IPS-18a (cell line): Measurements from ENCODE around the gene TMEFF1.

Experiments used
- H3K27ac ChIP-seq: one replicate; pipeline ENCODE4 v1.5.1; 2013; ENCODE audit warnings: low read length
- H3K27me3 ChIP-seq: one replicate; pipeline ENCODE4 v1.6.1; 2013; ENCODE audit warnings: mild to moderate bottlenecking, low read length; ENCODE audit not compliant: control insufficient read depth, insufficient read depth
- H3K36me3 ChIP-seq: one replicate; pipeline ENCODE4 v1.6.1; 2013; ENCODE audit warnings: low read depth, low read length; ENCODE audit not compliant: control insufficient read depth
- H3K4me1 ChIP-seq: one replicate; pipeline ENCODE4 v1.6.1; 2013; ENCODE audit warnings: low read depth, low read length; ENCODE audit not compliant: control insufficient read depth
- H3K4me3 ChIP-seq: one replicate; pipeline ENCODE4 v1.5.1; 2013; ENCODE audit warnings: low read length
- H3K9ac ChIP-seq: one replicate; pipeline ENCODE4 v1.6.1; 2013; ENCODE audit warnings: mild to moderate bottlenecking, low read length, moderate library complexity
- H3K9me3 ChIP-seq: one replicate; pipeline ENCODE4 v1.6.1; 2013; ENCODE audit warnings: low read depth, low read length; ENCODE audit not compliant: control insufficient read depth

The TMEFF1 gene

GRCh38 chr9:100474082-100474923, 1.4 kb downstream of the TMEFF1 start:
- H3K27me3 ChIP-seq = no peaks in the 10 kb centered on the region
- peak overlapping the region; percentile 90 for H3K9ac ChIP-seq
- no peak overlapping the region for H3K27ac ChIP-seq
- H3K4me3 ChIP-seq = peak overlapping the region; percentile 97
- no peaks in the 10 kb centered on the region for H3K9me3 ChIP-seq
- H3K4me1 ChIP-seq = peaks cover 18% of the 10 kb centered on the region
- H3K36me3 ChIP-seq = no peaks in the 10 kb centered on the region

GRCh38 chr9:100474924-100475276, 2.0 kb downstream of the TMEFF1 start:
- H3K4me3 ChIP-seq = peak overlapping the region; percentile 97
- H3K27ac ChIP-seq = no peak overlapping the region
- H3K36me3 ChIP-seq = no peaks in the 10 kb centered on the region
- peaks cover 18% of the 10 kb centered on the region for H3K4me1 ChIP-seq
- peak overlapping the region; percentile 90 for H3K9ac ChIP-seq
- H3K27me3 ChIP-seq = no peaks in the 10 kb centered on the region
- no peaks in the 10 kb centered on the region for H3K9me3 ChIP-seq

- Histone ChIP-seq H3K4me1 (peaks cover 16% of the 10 kb centered on the region), H3K36me3 (no peaks in the 10 kb centered on the region), H3K27me3 (no peaks in the 10 kb centered on the region), H3K9me3 (no peaks in the 10 kb centered on the region), H3K9ac (no peak overlapping the region), H3K27ac (no peak overlapping the region), H3K4me3 (no peak overlapping the region)
Observed at GRCh38 chr9:100477241-100477640, 4.3 kb downstream of the TMEFF1 start.

- Histone ChIP-seq H3K4me1 (peaks cover 12% of the 10 kb centered on the region), H3K4me3 (no peak overlapping the region), H3K27ac (no peak overlapping the region), H3K9me3 (no peaks in the 10 kb centered on the region), H3K27me3 (no peaks in the 10 kb centered on the region), H3K36me3 (no peaks in the 10 kb centered on the region), H3K9ac (no peak overlapping the region)
Observed at GRCh38 chr9:100478192-100478591, 5.2 kb downstream of the TMEFF1 start.

- Histone ChIP-seq H3K9me3 (no peaks in the 10 kb centered on the region), H3K36me3 (no peaks in the 10 kb centered on the region), H3K27me3 (no peaks in the 10 kb centered on the region), H3K4me1 (peaks cover 12% of the 10 kb centered on the region), H3K9ac (no peak overlapping the region), H3K4me3 (no peak overlapping the region), H3K27ac (no peak overlapping the region)
Observed at GRCh38 chr9:100479820-100480219, 6.9 kb downstream of the TMEFF1 start.

GRCh38 chr9:100485196-100485595, 12.2 kb downstream of the TMEFF1 start:
- no peaks in the 10 kb centered on the region for H3K27me3 ChIP-seq
- no peak overlapping the region for H3K9ac ChIP-seq
- no peak overlapping the region for H3K27ac ChIP-seq
- H3K9me3 ChIP-seq = no peaks in the 10 kb centered on the region
- no peaks in the 10 kb centered on the region for H3K36me3 ChIP-seq
- H3K4me1 ChIP-seq = peaks cover 5% of the 10 kb centered on the region
- no peak overlapping the region for H3K4me3 ChIP-seq

- Histone ChIP-seq H3K4me3 (no peak overlapping the region), H3K27me3 (no peaks in the 10 kb centered on the region), H3K9me3 (no peaks in the 10 kb centered on the region), H3K27ac (no peak overlapping the region), H3K36me3 (no peaks in the 10 kb centered on the region), H3K9ac (no peak overlapping the region), H3K4me1 (peaks cover 5% of the 10 kb centered on the region)
Observed at GRCh38 chr9:100486479-100487176, 13.7 kb downstream of the TMEFF1 start.

- Histone ChIP-seq H3K9ac (no peak overlapping the region), H3K27me3 (no peaks in the 10 kb centered on the region), H3K36me3 (no peaks in the 10 kb centered on the region), H3K4me3 (no peak overlapping the region), H3K9me3 (no peaks in the 10 kb centered on the region), H3K4me1 (peaks cover 17% of the 10 kb centered on the region), H3K27ac (no peak overlapping the region)
Observed at GRCh38 chr9:100488177-100488576, 15.2 kb downstream of the TMEFF1 start.

- Histone ChIP-seq H3K27ac (no peak overlapping the region), H3K4me3 (no peak overlapping the region), H3K9me3 (no peaks in the 10 kb centered on the region), H3K9ac (no peak overlapping the region), H3K36me3 (no peaks in the 10 kb centered on the region), H3K4me1 (peaks cover 22% of the 10 kb centered on the region), H3K27me3 (no peaks in the 10 kb centered on the region)
Observed at GRCh38 chr9:100489836-100490235, 16.9 kb downstream of the TMEFF1 start.

- H3K4me3 ChIP-seq = no peak overlapping the region
- H3K27ac ChIP-seq = no peak overlapping the region
- H3K36me3 ChIP-seq = no peaks in the 10 kb centered on the region
- H3K9me3 ChIP-seq = no peaks in the 10 kb centered on the region
- no peaks in the 10 kb centered on the region for H3K27me3 ChIP-seq
- no peak overlapping the region for H3K9ac ChIP-seq
- H3K4me1 ChIP-seq = peaks cover 30% of the 10 kb centered on the region
Observed at GRCh38 chr9:100492952-100493351, 20.0 kb downstream of the TMEFF1 start.

GRCh38 chr9:100498592-100498991, 25.6 kb downstream of the TMEFF1 start:
- Histone ChIP-seq H3K4me3 (no peak overlapping the region), H3K36me3 (peaks cover 20% of the 10 kb centered on the region), H3K27ac (no peak overlapping the region), H3K27me3 (no peaks in the 10 kb centered on the region), H3K9me3 (no peaks in the 10 kb centered on the region), H3K9ac (no peak overlapping the region), H3K4me1 (peaks cover 13% of the 10 kb centered on the region)

GRCh38 chr9:100499460-100499859, 26.5 kb downstream of the TMEFF1 start:
- H3K4me1 ChIP-seq = peaks cover 12% of the 10 kb centered on the region
- H3K4me3 ChIP-seq = no peak overlapping the region
- H3K9ac ChIP-seq = no peak overlapping the region
- peaks cover 28% of the 10 kb centered on the region for H3K36me3 ChIP-seq
- H3K9me3 ChIP-seq = no peaks in the 10 kb centered on the region
- H3K27ac ChIP-seq = no peak overlapping the region
- H3K27me3 ChIP-seq = no peaks in the 10 kb centered on the region
